ENCODE measurements around the gene TTLL11. TPM values are rescaled to one million over a fixed set of nuclear protein-coding genes. Genes with fewer than 3 reads are reported as not detected.
A peak's percentile ranks its signal among the peaks of the same experiment; 100 is the strongest.

Gene TTLL11
- total RNA-seq, 1 experiment from 2014 or later: 13.6 TPM

- Mint-ChIP-seq H3K36me3 (ENCODE audit: insufficient read depth, unreplicated experiment) (peaks cover 3% of the 10 kb centered on the region), H3K9me3 (ENCODE audit: unreplicated experiment) (no peaks in the 10 kb centered on the region), H3K27me3 (ENCODE audit: insufficient read depth, unreplicated experiment) (no peaks in the 10 kb centered on the region), H3K4me1 (ENCODE audit: insufficient read depth, unreplicated experiment) (peaks cover 22% of the 10 kb centered on the region), H3K4me3 (ENCODE audit: unreplicated experiment) (no peak overlapping the region), H3K27ac (ENCODE audit: low read depth, unreplicated experiment) (no peak overlapping the region)
- TF ChIP-seq CTCF (IDR thresholded peaks at IDR 0.05; ENCODE audit: unreplicated experiment): no peak
- POLR2A ChIA-PET: interaction anchor here (0.7 to 1.1 kb wide), 4 partner anchors 33 to 316 kb away, joined by 3 to 4 read pairs (median 4); no protein-coding TSS in a partner anchor
- no TSS peak for BruUV-seq (replicated peaks)
- DNase-seq (ENCODE audit: unreplicated experiment): no peak
- CTCF ChIA-PET: no interaction called here
- intact Hi-C loops (cut with micrococcal nuclease): no loop called here
Measured at GRCh38 chr9:121968056-121968455, 125.1 kb downstream of the TTLL11 start.

GRCh38 chr9:121966706-121967105, 126.4 kb downstream of the TTLL11 start:
- Mint-ChIP-seq H3K4me3 (ENCODE audit: unreplicated experiment) (no peak overlapping the region), H3K27me3 (ENCODE audit: insufficient read depth, unreplicated experiment) (no peaks in the 10 kb centered on the region), H3K4me1 (ENCODE audit: insufficient read depth, unreplicated experiment) (peaks cover 21% of the 10 kb centered on the region), H3K36me3 (ENCODE audit: insufficient read depth, unreplicated experiment) (no peaks in the 10 kb centered on the region), H3K9me3 (ENCODE audit: unreplicated experiment) (no peaks in the 10 kb centered on the region), H3K27ac (ENCODE audit: low read depth, unreplicated experiment) (no peak overlapping the region)
- intact Hi-C loops (cut with micrococcal nuclease): no loop called here
- no TSS peak for BruUV-seq (replicated peaks)
- POLR2A ChIA-PET: no interaction called here
- DNase-seq (ENCODE audit: unreplicated experiment): no peak
- no peak for TF ChIP-seq CTCF (IDR thresholded peaks at IDR 0.05; ENCODE audit: unreplicated experiment)
- CTCF ChIA-PET: interaction anchor here (1.2 kb wide), 1 partner anchor 279 kb away, joined by 4 read pairs; no protein-coding TSS in a partner anchor

GRCh38 chr9:121963528-121963995, 129.5 kb downstream of the TTLL11 start:
- Mint-ChIP-seq H3K27ac (ENCODE audit: low read depth, unreplicated experiment) (peak overlapping the region; percentile 92), H3K36me3 (ENCODE audit: insufficient read depth, unreplicated experiment) (no peaks in the 10 kb centered on the region), H3K4me1 (ENCODE audit: insufficient read depth, unreplicated experiment) (peaks cover 35% of the 10 kb centered on the region), H3K9me3 (ENCODE audit: unreplicated experiment) (no peaks in the 10 kb centered on the region), H3K27me3 (ENCODE audit: insufficient read depth, unreplicated experiment) (no peaks in the 10 kb centered on the region), H3K4me3 (ENCODE audit: unreplicated experiment) (peak overlapping the region; percentile 70)
- no TSS peak for BruUV-seq (replicated peaks)
- ChIA-PET POLR2A (interaction anchor here (0.6 to 2.2 kb wide), 8 partner anchors 9 to 941 kb away, joined by 3 to 9 read pairs (median 4); no protein-coding TSS in a partner anchor), CTCF (interaction anchor here (0.6 to 2.1 kb wide), 6 partner anchors 11 to 413 kb away, joined by 3 to 5 read pairs (median 3); no protein-coding TSS in a partner anchor)
- intact Hi-C loops (cut with micrococcal nuclease): no loop called here
- peak; percentile 86 for DNase-seq (ENCODE audit: unreplicated experiment)
- TF ChIP-seq CTCF (IDR thresholded peaks at IDR 0.05; ENCODE audit: unreplicated experiment): no peak

GRCh38 chr9:121962421-121962820, 130.7 kb downstream of the TTLL11 start:
- no peak for TF ChIP-seq CTCF (IDR thresholded peaks at IDR 0.05; ENCODE audit: unreplicated experiment)
- peaks cover 45% of the 10 kb centered on the region for H3K4me1 Mint-ChIP-seq (ENCODE audit: insufficient read depth, unreplicated experiment)
- ChIA-PET CTCF (interaction anchor here (0.5 to 2.1 kb wide), 6 partner anchors 9 to 433 kb away, joined by 3 to 5 read pairs (median 3); no protein-coding TSS in a partner anchor), POLR2A (interaction anchor here (1.2 to 2.2 kb wide), 4 partner anchors 11 to 17 kb away, joined by 3 to 9 read pairs (median 8); no protein-coding TSS in a partner anchor)
- H3K36me3 Mint-ChIP-seq (ENCODE audit: insufficient read depth, unreplicated experiment): no peaks in the 10 kb centered on the region
- no peaks in the 10 kb centered on the region for H3K9me3 Mint-ChIP-seq (ENCODE audit: unreplicated experiment)
- no peaks in the 10 kb centered on the region for H3K27me3 Mint-ChIP-seq (ENCODE audit: insufficient read depth, unreplicated experiment)
- peak overlapping the region; percentile 70 for H3K4me3 Mint-ChIP-seq (ENCODE audit: unreplicated experiment)
- intact Hi-C loops (cut with micrococcal nuclease): no loop called here
- DNase-seq (ENCODE audit: unreplicated experiment): peak; percentile 56
- BruUV-seq (replicated peaks): no TSS peak
- H3K27ac Mint-ChIP-seq (ENCODE audit: low read depth, unreplicated experiment): peak overlapping the region; percentile 92
